A549 (cell line): ENCODE measurements around the gene CCDC34. TPM values are rescaled to one million over a fixed set of nuclear protein-coding genes. Genes with fewer than 3 reads are reported as not detected.

ENCODE experiments used
- ATAC-seq, 2 experiments: fragments of 200-7000 bp in 1 of 2; fragments of >200 bp in 1 of 2; cut with Nextera tagmentation in 1 of 2; cut with Tn5 transposase in 1 of 2; 3 replicates each; pipeline versions ENCODE4 v1.8.0 to v1.9.1; 2018 to 2020; ENCODE audit warnings: mild to moderate bottlenecking in 1 of 2, moderate library complexity in 1 of 2
- CTCF ChIA-PET: fragments of 300-600 bp; sonication (Branson Sonifier 250); formaldehyde crosslinking; extraction: SDS; loops from one replicate; lab custom pipeline; 2021; ENCODE audit warnings: antibody characterized with exemption, inconsistent platforms; lab: Yijun Ruan, JAX
- POLR2A ChIA-PET: fragments of 350-600 bp; formaldehyde crosslinking; extraction: SDS; loops from one replicate; lab custom pipeline; 2021; ENCODE audit warnings: antibody characterized with exemption, inconsistent platforms; lab: Yijun Ruan, JAX
- DNase-seq, 2 experiments: peaks; one replicate each; pipeline versions ENCODE4 v3.0.0 to v3.0.0-alpha.2; 2011 to 2016; ENCODE audit warnings: low read depth in 1 of 2, low spot score in 1 of 2
- FAIRE-seq: peaks from 2 replicates; lab custom pipeline; 2011; peaks lifted over from hg19 to GRCh38; lab: Jason Lieb, UNC
- H3K27ac ChIP-seq, 2 experiments: fragments of >200 bp; sonication (Bioruptor Twin); formaldehyde crosslinking; 3 replicates each; pipeline ENCODE4 v1.5.1; 2016 to 2017
- H3K4me1 ChIP-seq: fragments of >200 bp; sonication (Bioruptor Twin); formaldehyde crosslinking; 3 replicates; pipeline ENCODE4 v1.6.1; 2016
- H3K4me2 ChIP-seq: fragments of >200 bp; sonication (Bioruptor Twin); formaldehyde crosslinking; 3 replicates; pipeline ENCODE4 v1.6.1; 2016
- H3K4me3 ChIP-seq: fragments of >200 bp; sonication (Bioruptor Twin); formaldehyde crosslinking; 3 replicates; pipeline ENCODE4 v1.5.1; 2016
- H3K9me3 ChIP-seq: fragments of >200 bp; sonication (Bioruptor Twin); formaldehyde crosslinking; 3 replicates; pipeline ENCODE4 v1.6.1; 2016
- CHD2 ChIP-seq: fragments of 150-350 bp; IDR thresholded peaks from 2 replicates; pipeline ENCODE4 v1.6.1; 2014; ENCODE audit warnings: low read length; ENCODE audit not compliant: partially characterized antibody
- EHF ChIP-seq: fragments of 250-450 bp; sonication (Bioruptor Pico); IDR thresholded peaks from 2 replicates; pipeline ENCODE4 v1.5.0; 2020; ENCODE audit warnings: mild to moderate bottlenecking
- EP300 ChIP-seq, 2 experiments: fragments of >200 bp; sonication (Bioruptor Twin); formaldehyde crosslinking; IDR thresholded peaks; 2 replicates in 1 of 2; 3 replicates in 1 of 2; pipeline ENCODE4 v1.6.1; 2016 to 2017
- HDAC2 ChIP-seq: fragments of 200-600 bp; sonication (generic); IDR thresholded peaks from 2 replicates; pipeline ENCODE4 v1.6.1; 2016
- HES2 ChIP-seq: fragments of >200 bp; sonication (Bioruptor Twin); formaldehyde crosslinking; IDR thresholded peaks from 2 replicates; pipeline ENCODE4 v1.6.1; 2016
- HMGXB4 ChIP-seq: fragments of 250-450 bp; sonication (Bioruptor Pico); IDR thresholded peaks from 2 replicates; pipeline ENCODE4 v1.5.0; 2021; ENCODE audit warnings: mild to moderate bottlenecking, moderate library complexity, borderline replicate concordance
- HOXB13 ChIP-seq: fragments of 250-450 bp; sonication (Bioruptor Pico); IDR thresholded peaks from 2 replicates; pipeline ENCODE4 v1.5.0; 2020; ENCODE audit warnings: low read depth, mild to moderate bottlenecking, moderate library complexity
- JUNB ChIP-seq: fragments of >200 bp; sonication (Bioruptor Twin); formaldehyde crosslinking; IDR thresholded peaks from 2 replicates; pipeline ENCODE4 v1.6.1; 2016
- MAZ ChIP-seq: fragments of 150-350 bp; IDR thresholded peaks from 2 replicates; pipeline ENCODE4 v1.6.1; 2014; ENCODE audit warnings: antibody characterized with exemption, low read depth, low read length, borderline replicate concordance
- RNF2 ChIP-seq: fragments of 200-600 bp; sonication (generic); IDR thresholded peaks from 2 replicates; pipeline ENCODE4 v1.6.1; 2016; ENCODE audit warnings: low read depth, mild to moderate bottlenecking, antibody characterized with exemption, moderate library complexity, borderline replicate concordance
- SMC3 ChIP-seq: fragments of >200 bp; sonication (Bioruptor Twin); formaldehyde crosslinking; IDR thresholded peaks from 3 replicates; pipeline ENCODE4 v1.6.1; 2018; ENCODE audit warnings: inconsistent platforms
- USF2 ChIP-seq: fragments of 450-650 bp; IDR thresholded peaks from 2 replicates; pipeline ENCODE4 v1.6.1; 2014; ENCODE audit warnings: antibody characterized with exemption
- ZNF302 ChIP-seq: fragments of 250-450 bp; sonication (Bioruptor Pico); IDR thresholded peaks from 2 replicates; pipeline ENCODE4 v1.9.0; 2021; ENCODE audit warnings: inconsistent platforms, mild to moderate bottlenecking, moderate library complexity
- WGBS: methylation state at CpG from one replicate; pipeline ENCODE4 v1.1.6; 2017; ENCODE audit errors: missing lambda C conversion rate; 5-methylcytosine and 5-hydroxymethylcytosine counted together
- polyA plus RNA-seq, 4 experiments: library from polyadenylated mRNA; depleted of rRNA in 3 of 4; stranded (reverse); fragments of >200 nt; fragmentation: RNase III in 1 of 4; extraction: RNeasy Plus Mini Kit Qiagen cat#74134 plus additional on column Dnase treatment in 1 of 4; gene quantifications; 2 replicates in 3 of 4; 3 replicates in 1 of 4; pipeline ENCODE4 v1.2.3, GENCODE V29; 2011 to 2017
- TF ChIP-seq, protein P1 (sequence below): fragments of >200 bp; sonication (Bioruptor Twin); formaldehyde crosslinking; IDR thresholded peaks from 3 replicates; pipeline ENCODE4 v1.6.1; 2016

The CCDC34 gene
- polyA plus RNA-seq, 2 of the 4 experiments (the other 2 are of a cell fraction), result 32.0 to 35.9 TPM

- TF ChIP-seq EHF (CRISPR knock-in tag), result no peak
Measured at GRCh38 chr11:27307232-27307631, 55.8 kb downstream of the CCDC34 start (continued).

DNA sequence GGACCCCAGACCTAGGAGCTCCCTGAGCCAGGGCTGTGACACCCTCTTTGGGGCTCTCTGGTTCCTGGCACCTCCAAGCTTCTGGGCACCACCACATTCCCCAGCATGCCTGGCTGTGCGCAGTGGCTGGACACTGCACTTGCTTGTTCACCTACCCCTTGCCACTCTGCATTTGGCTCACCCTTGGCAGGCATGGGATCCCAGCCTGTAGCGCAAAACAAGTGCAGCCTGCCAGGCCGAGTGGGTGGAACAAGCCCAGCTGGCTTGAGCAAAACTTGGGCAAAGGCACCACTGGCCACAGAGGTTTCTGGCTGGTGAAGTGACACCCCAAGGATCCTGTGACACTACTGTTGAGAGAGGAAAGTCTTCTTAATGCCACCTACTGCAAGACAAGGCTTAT, 57.3 kb downstream of the CCDC34 start:
- ATAC-seq (no peak), FAIRE-seq (no peak), DNase-seq (no peak)
- no peak overlapping the region for H3K4me3 ChIP-seq
- no peak for TF ChIP-seq CHD2
- no peak for TF ChIP-seq SMC3
- TF ChIP-seq MAZ, result no peak
- CTCF ChIA-PET, result interaction anchor here (0.8 to 2.8 kb wide), 4 partner anchors 9 to 180 kb away, joined by 3 to 17 read pairs (median 10); no protein-coding TSS in a partner anchor
- no peak overlapping the region for H3K27ac ChIP-seq
- POLR2A ChIA-PET, result no interaction called here
- WGBS, result 90% methylated on average over 3 of the region's 3 CpGs
- no peak overlapping the region for H3K4me2 ChIP-seq
- H3K4me1 ChIP-seq, result peaks cover 5% of the 10 kb centered on the region; the same call in 2 of the 3 replicates
- H3K9me3 ChIP-seq, result no peaks in the 10 kb centered on the region

DNA sequence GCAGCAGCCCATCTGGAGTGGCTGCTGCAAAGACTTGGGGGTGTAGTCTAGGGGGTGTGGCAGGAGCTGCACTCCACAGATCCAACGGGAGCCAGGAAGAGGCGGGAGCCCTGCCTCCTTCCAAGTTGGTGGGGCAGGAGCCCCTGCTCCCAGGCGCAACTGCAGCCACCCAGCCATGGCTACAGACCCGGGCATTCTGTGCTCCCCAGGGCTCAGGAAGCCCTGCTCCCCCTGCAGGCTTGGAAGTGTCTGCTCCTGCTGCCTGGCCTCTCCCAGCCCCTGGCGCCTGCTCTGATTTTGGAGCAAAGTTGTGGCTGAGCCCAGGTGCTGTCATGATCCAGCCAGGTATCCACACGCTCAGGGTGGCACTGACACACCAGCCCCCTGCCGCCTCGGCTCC, 58.5 kb downstream of the CCDC34 start:
- 89% methylated on average over 7 of the region's 8 CpGs for WGBS
- Histone ChIP-seq H3K4me1 (no peaks in the 10 kb centered on the region), H3K27ac (no peak overlapping the region), H3K4me3 (no peak overlapping the region), H3K4me2 (no peak overlapping the region), H3K9me3 (no peaks in the 10 kb centered on the region)
- POLR2A ChIA-PET, result no interaction called here
- CTCF ChIA-PET, result interaction anchor here (0.9 to 2.8 kb wide), 3 partner anchors 11 to 181 kb away, joined by 3 to 16 read pairs (median 5); no protein-coding TSS in a partner anchor
- no peak for FAIRE-seq
- no peak for DNase-seq
- TF ChIP-seq RNF2 (no peak), HOXB13 (CRISPR knock-in tag) (no peak), HDAC2 (no peak), HES2 (no peak), EHF (CRISPR knock-in tag) (no peak), SMC3 (no peak)
- TF ChIP-seq, protein P1, sequence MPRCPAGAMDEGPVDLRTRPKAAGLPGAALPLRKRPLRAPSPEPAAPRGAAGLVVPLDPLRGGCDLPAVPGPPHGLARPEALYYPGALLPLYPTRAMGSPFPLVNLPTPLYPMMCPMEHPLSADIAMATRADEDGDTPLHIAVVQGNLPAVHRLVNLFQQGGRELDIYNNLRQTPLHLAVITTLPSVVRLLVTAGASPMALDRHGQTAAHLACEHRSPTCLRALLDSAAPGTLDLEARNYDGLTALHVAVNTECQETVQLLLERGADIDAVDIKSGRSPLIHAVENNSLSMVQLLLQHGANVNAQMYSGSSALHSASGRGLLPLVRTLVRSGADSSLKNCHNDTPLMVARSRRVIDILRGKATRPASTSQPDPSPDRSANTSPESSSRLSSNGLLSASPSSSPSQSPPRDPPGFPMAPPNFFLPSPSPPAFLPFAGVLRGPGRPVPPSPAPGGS, result no peak
- peak; percentile 56 to 80; a peak in 4 of 6 replicates for ATAC-seq

GRCh38 chr11:27303903-27304302, 59.1 kb downstream of the CCDC34 start:
- Histone ChIP-seq H3K9me3 (no peaks in the 10 kb centered on the region), H3K4me2 (no peak overlapping the region), H3K4me3 (no peak overlapping the region), H3K4me1 (no peaks in the 10 kb centered on the region), H3K27ac (no peak overlapping the region)
- TF ChIP-seq USF2 (no peak), HMGXB4 (CRISPR knock-in tag) (no peak), EP300 (IDR thresholded peaks at IDR 0.05) (no peak), MAZ (no peak), ZNF302 (CRISPR knock-in tag) (no peak), JUNB (no peak)
- POLR2A ChIA-PET, result no interaction called here
- FAIRE-seq, result no peak
- no peak for ATAC-seq
- 76% methylated on average over 5 of the region's 5 CpGs for WGBS
- DNase-seq, result no peak
- CTCF ChIA-PET, result interaction anchor here (0.9 to 2.8 kb wide), 2 partner anchors 120 to 182 kb away, joined by 5 to 16 read pairs; no protein-coding TSS in a partner anchor
